Daoy (cell line): ENCODE data around the gene STK11. TPM values are rescaled to one million over a fixed set of nuclear protein-coding genes. Genes with fewer than 3 reads are reported as not detected.

Experiments used
- DNase-seq: peaks from one replicate; pipeline ENCODE4 v3.0.0-alpha.2; 2015; ENCODE audit warnings: low read depth
- total RNA-seq: library from RNA; depleted of rRNA; stranded (reverse); fragments of >200 nt; shearing (Covaris generic); gene quantifications from 2 replicates; pipeline ENCODE4 v1.2.3, GENCODE V29; 2014

The STK11 gene
- total RNA-seq, 1 experiment from 2014 or later = 83.5 TPM

DNA sequence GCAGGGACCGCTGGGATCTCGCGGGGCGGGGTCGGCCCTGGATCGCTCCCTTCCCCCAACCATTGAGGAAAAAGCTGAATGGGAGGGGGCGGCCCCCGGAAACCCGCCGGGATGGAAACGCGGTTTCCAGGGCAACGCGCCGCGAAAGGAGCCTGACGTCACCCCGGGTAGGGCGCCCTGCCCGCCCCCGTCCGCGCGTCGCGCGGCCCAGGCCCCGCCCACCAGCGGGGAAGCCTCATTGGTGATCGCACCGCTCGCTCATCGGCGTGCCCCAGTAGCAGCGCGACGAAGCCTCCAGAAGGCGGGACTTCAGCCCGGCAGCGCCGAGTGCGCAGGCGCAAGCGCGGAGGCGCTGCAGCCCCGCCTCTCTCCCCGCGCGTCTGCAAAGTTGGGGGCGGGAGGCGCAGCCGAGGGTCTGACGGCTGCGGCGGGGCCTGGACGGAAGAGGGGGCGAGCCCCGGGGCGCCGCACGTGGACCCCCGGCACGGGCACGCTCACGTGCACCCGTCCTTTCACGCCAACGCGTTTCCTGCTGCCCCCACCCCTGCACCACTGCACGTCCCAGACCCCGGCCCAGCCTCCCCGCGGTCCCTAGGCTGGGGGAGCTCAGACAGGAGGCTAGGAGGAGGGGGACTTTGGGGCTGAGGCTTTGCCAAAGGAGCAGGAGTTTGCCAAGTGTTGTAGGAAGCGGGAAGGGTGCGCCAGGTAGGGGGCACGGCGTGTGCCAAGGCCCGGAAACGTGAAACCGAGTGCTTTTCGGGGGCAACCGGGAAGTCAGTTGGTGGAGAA, 55.4 kb downstream of the STK11 start:
- DNase-seq = peak; percentile 98

DNA sequence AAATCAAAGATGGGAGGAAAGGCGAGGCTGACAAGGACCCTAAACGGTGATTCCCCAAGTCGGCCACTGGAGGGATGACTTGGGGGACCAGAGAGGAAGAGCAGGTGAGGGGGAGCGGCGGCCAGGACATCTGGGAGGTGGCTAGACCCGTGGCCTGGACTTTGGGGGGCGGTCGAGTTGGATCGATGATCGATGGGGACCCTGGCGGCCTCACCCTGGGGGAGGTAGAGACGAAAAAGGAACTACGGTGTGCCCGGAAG, 55.9 kb downstream of the STK11 start:
- DNase-seq = no peak

DNA sequence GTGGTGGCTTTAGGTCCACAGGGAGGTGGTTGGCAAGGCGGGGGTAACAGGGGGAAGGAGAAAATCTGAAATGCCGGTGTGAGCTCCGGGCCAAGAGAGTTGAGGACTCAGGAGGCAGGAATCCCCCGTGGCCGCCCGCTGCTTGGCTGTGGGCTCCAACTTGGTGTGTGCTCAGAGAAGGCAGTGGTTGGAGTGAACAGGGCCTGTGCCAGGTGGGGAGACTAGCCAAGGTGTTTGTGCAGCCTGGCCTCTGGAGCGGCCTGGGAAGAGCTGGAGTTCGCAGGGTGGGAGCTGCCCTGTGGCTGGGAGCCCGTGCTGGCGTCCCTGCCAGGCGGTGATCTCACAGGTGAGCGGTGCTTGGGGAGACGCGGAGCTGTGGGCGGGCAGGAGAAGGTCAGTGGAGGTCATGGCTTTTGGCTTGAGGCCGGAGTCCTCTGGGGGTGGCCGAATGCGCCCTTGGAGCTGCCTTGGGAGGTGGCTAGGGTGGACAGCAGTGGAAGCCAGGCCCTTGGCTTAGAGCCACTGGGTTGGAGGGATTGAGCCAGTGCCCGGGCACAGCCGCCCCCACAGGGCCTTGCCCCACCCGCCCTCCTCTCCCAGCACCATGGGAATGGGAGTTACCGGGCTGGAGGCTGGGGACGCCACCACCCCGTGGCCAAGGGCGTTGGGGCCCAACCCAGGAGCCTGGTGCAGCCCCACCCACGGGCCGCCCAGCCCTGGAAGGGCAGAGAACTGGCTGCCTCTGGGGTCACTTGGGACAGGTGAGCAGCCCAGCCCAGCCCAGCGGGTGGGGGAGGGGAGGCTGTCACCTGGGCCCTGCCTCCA, 56.4 kb downstream of the STK11 start:
- DNase-seq = peak; percentile 73

DNA sequence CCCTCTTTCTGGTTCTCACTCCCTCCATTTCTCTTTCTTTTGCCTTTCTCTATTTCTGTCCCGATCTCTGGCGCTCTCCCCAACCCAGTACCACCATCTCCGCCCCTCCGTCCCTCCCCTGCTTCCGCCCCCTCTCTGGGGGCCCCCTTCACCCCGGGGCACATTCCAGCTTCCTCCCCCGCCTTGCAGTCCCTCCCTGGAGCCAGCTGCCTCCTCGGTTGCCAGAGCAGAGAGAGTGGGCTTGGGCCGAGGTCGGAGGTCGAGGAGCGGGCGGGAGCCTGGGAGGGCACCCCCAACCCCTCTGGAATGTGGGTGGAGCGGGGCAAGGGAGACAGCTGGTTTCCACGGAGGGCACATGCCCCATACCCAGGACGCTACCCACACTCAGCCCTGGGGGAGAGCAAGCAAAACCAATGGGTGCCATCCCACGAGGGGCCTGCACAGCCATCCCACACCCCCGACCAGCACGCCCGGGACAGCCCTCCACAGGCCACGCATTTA, 57.1 kb downstream of the STK11 start:
- DNase-seq = peak; percentile 67

DNA sequence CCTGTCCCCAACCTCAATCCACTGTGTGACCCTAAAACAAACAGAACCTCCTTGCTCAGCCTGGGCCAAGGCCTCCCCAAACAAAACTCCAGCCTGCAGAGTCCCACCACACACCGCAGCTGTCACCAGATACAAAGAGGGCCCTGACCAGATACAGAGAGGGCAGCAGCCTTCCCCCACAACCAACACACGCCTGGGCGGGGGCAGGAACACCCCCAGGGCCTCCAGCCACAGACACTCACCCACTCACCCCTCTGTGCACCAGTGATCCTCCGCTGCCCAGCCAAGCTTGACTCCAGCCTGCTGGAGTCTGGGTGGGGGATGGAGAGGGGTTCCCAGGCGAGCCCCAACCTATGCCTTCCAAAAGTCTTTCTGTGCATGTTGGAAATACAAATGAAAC, 57.6 kb downstream of the STK11 start:
- no peak for DNase-seq

DNA sequence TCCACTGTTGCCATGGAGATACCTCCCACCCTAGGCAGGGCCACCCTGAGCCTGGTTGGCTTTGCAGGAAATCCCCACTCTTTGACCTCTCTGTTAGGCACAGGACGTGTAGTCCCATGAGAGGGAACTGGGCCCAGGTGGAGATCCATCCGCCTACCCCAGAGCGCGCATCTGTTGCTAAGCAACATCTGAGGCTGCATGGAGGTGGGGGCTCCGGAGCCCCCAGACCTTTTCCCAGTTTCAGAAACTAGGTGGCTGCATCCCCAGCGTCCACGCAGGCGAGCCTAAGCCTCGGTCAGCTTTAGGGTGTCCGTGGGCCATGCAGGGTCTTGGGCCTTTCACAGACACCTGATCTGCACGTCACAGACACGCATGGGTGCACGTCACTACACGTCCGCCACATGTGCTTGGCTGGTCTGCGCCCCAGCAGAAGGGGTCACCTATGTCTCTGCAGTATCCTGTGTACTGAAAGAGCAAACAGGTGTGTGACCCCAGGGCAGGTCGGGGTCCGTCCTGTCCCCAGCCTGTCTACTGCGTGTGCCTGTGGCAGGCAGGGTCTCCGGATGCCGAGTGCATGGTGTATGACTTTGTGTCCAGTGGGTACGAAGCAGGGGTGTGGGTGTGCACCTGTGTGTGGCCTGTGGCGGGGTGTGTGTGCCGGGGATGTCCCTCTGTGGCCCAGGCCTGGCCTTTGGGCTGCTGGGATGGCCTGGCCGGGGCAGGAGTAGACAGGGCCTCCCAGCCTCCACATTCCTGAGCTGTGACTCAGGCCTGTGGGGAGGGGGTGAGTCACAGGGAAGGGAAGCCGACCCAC, 59.4 kb downstream of the STK11 start:
- DNase-seq = peak; percentile 96

DNA sequence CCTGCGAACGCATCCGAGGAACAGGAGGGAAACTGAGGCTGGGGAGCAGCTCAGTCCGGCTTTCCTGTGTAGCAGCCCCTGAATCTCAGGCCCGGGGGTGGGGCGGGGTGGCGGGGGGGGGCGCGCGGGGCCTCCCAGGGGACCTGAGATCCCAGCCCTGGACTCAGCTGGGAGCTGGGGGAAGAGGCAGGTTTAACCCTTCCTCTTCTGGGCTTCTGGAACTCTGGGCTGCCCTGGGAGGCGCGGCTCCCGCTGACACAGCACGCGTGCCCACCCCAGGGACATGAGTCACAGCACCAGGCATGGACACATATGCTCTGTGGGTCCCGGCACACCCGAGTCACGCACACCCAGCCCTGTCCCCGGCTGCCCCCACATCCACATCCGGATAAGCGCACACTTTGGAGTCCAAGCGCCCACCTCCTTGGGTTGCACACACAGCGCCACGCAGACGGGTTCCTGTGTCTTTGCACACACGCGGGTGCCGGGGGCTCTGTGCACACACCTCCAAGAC, 60.1 kb downstream of the STK11 start:
- peak; percentile 92 for DNase-seq

DNA sequence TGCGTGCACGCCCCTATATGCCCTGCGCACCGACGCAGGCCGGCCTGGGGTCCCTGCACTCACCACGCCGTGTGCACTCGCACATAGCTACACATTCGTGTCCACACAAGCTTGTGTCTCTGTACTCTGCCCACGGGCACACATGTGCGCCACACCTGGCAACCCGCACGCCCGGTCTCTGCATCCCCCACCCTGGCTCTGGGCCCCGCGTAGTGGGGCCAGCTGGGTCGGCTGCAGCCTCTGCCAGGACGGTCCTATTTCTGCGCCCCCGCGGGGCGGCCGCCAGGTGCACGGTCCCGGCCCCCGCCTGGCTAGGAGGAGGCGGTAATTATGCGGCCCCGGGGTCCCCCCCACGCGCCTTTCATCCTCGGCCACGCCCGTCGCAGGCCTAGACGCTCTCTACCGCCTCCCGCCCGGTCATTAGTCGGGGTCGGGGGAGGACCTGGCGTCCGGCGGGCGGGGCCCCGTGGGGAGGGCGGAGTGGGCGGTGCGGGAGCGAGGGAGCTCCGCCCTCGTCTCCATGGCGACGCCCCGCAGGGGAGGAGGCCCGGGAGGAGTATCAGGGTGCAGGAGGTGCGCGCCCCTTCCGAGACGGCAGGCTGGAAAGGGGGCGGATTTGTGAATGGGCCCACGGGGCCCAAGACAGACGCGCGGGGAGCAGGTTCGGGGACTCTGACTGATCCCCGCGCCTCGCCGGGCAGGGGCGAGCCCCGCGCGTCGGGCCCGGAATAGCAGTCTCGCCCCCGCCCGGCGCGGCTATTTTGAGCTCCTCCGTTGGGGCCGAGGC, 60.7 kb downstream of the STK11 start:
- peak; percentile 95 for DNase-seq

DNA sequence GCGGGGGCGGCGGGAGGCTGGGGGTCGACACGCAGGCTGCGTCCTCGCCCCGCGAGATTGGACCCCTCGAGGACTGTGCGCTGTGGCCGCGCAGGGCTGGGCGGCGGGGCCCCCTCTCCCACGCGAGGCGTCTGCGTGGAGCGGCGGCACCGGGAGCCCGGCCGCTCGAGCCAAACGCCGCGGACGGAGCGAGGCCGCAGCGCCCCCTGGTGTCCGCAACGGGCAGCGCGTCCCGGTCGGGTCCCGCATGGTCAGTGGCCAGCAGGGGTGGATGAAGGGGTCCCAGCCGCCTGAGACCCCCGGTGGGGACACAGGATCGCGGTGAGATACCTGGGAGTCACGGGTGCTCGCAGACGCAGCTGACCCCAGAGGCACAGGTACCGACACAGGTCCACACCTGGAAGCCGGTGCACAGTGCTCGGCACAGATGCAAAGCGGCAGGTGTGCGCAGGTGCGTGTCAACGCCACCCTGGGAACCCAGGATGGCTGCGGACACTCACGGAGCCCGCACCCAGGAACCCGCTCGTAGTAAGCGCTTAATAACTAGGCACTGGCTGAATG, 61.4 kb downstream of the STK11 start:
- DNase-seq = peak; percentile 75

DNA sequence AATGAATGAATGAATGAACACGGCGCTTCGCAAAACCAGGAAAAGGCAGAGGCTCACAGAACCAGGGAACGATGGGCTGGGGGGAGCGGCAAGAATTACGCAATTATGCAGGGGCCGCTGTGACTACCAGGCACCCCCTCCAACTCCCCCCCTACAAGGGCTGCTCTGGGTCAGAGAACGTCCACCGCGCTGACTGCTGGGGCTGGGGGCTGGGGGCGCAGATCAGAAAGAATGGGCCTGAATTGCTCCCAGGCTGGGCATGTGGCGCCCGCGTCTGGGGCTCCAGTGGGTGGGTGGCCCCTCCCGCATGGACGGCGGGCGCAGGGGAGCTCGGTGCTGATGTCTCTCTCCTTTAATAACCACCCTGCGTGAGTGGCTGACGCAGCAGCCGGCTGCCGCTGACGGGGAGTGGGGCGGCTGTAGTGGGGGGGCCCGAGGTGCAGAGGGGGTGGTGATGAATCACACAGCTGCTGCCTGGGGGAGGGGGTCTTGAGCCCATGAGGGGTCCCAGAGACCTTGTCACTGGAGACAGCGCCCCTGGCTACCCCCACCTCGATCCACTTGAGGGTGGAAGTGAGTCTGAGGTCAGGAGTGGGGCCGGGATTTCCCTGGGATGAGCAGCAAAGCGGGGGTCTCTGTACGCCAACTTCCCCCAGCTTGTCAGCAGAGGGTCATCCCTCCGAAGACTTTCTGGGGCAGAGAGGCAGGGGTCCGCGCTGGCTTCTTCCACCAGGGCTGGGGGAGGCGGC, 62.1 kb downstream of the STK11 start:
- DNase-seq = no peak

DNA sequence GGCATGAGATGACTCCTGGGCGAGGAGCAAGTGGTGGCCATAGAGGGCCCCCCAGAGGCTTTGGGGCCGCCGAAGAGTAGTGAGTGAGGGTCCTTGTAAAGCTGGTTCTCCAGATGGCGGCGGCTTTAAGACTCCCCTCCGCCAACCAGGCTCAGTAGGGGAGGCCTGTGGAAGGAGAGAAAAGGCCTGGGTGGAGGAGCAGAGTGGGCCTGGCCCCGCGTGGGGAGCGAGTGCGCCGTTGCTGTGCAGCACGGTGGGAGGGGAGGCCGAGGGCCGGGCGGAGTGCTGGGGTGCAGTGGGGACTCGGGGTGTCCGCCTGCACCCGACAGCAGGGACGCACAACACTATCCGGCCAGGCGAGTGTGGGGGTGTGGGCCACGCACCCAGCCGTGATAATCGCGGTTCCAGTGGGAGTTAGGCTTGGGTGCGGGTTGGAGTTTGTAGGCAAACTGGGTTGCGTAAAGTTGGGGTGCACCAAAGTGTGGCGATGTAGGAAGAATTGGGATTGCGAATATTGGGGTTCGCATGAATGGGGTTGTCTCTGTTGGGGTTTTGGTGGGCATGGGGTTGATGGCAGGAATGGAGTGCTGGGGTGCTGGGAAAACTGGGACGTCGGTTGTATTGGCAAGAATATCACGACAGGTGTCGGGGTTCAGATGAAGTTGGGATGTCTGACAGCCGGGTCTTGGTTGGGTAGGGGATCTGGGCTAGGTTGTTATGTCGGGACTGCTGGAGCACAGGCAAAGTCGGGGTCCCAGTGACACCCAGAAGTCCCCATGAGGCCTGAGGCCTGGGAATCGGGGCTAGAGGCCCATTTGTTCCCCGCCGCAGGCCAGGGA, 62.9 kb downstream of the STK11 start:
- DNase-seq = no peak

DNA sequence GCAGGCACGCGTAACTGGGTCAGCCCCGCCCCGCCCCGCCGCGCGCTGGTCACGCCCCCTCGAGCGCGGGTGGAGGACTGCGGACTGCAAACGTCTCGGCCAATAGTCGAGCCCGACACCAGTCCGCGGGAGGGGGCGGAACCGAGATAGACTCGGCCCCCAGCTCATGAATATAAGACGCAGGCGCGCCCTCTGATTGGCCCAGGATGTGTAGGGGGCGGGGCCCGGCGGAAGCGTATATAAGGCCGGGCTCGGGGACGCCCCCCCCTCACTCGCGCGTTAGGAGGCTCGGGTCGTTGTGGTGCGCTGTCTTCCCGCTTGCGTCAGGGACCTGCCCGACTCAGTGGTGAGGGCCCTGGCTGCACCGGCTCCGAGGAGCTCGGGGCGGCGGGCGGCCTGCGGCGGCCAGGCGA, 63.5 kb downstream of the STK11 start, which contains the start of gene CIRBP:
Gene CIRBP, plus strand, starts transcription at position 268 of the 413 bp plus-strand sequence. CDS start 1,602 bp downstream, outside the sequence.
- DNase-seq = peak; percentile 99

DNA sequence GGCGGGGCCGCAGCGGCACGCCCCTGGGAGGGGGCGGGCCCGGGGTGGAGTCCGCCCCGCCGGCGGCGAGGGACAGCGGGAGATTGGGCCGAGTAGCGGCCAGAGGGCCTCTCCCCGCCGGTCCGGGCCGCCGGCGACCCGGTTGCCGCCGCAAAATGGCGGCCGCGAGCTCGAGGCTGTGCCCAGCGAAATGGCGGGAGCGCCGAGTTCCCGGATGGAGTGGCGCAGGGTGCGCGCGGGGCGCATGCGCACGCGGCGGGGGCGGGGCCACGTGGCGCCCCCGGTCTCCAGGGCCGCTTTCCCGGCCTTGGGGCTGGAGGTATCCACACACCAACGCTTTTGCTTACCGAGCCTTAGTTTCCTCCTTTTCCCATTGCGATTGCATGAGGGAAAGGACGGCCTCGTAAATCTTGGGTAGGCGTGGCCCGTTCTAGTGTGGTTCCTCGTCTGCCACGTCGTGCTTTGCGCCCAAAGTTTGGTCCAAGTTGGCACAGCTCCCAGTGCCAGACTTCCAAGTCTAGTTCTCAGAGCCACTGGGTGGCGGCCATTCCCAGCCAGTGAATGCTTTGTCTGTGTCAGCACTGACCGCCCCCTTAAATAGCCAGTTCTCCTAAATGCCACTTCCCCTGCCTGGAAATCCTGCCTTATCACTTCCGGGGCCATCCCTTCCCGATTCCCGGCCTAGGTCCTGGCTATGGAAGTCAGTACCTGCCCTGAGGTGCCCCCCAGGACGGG, 64.1 kb downstream of the STK11 start:
- DNase-seq = peak; percentile 94

DNA sequence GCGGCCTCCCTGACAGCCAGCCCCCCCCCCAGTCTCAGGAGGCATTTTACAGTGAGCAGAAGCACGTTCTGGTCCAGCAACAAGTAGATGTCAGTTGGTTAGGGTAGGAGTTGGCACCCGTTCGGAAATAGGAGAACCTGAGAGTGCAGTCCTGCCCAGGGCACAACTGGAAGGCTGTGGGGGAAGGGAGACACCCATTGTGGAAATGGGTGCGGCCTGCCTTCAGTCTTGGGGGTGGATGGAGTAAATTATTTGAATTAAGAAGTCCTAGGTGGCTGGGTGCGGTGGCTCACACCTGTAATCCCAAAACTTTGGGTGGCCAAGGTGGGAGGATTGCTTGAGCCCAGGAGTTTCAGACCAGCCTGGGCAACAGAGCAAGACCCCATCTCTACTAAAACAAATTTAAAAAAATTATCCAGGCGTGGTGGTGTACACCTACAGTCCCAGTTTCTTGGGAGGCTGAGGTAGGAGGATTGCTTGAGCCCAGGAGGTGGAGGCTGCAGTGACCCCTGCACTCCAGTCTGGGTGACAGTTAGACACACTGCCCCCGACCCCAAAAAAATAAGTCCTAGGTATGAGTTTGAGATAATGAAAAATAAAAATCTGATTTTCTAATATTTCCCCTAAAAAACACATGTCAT, 64.8 kb downstream of the STK11 start:
- no peak for DNase-seq

DNA sequence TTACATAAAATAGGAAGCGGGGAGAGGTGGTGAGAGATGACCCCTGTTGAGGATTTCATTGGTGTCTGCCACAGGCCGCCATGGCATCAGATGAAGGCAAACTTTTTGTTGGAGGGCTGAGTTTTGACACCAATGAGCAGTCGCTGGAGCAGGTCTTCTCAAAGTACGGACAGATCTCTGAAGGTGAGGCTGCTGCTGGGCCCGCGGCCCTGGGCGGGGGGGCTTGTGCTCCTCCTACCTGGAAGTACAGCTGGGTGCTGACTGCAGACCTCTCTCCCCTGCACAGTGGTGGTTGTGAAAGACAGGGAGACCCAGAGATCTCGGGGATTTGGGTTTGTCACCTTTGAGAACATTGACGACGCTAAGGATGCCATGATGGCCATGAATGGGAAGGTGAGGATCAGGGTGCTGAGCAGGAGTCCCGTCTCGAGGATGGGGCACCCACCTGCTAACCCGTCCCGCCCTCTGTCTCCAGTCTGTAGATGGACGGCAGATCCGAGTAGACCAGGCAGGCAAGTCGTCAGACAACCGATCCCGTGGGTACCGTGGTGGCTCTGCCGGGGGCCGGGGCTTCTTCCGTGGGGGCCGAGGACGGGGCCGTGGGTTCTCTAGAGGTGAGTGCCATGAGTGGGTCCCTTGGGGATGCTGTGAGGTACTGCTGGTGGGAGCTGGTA, 65.4 kb downstream of the STK11 start:
- DNase-seq = no peak

DNA sequence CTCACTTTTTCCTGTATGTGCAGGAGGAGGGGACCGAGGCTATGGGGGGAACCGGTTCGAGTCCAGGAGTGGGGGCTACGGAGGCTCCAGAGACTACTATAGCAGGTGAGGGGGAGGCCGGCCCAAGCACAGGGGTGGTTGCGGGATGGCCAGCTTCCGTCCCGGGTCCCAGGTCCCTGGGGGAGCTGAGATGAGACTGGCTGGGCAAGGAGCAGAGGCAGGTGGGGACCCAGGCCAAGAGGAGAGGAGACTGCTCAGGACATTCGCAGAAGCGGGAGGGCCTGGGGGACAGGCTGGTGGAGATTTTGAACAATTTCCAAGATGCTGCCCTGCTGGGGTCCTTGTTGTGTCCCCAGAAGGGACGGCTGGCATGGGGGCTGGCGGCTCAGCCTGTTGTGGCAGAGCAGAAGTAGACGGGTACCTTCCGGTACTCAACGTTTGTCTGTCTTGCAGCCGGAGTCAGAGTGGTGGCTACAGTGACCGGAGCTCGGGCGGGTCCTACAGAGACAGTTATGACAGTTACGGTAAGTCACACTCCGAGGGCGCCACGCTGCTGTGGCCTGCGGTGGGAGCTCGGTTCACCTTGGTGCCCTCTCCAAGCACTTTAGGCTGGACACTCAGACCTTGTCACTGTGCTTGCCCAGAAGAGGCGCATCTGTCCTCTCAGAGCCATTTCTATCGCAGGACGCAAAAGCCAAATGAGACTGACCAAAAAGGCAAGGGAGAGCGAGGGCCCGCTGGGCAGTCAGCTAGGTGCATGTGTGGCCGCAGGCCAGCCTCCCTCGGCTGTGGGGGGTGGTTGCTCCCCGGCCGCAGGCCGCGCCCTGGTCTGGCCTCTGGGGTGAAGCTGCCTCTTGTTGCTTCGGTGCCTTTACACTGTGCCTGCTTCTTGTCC, 66.2 kb downstream of the STK11 start:
- no peak for DNase-seq
